AG20443 (cell line): ENCODE data around the gene SLFN5.
A peak's percentile ranks its signal among the peaks of the same experiment; 100 is the strongest.
"Not testable (repeated sequence)": the region's sequence is repeated elsewhere in the genome, so short reads cannot be mapped to it uniquely, and the experiment has no call there.

ENCODE experiments used
- DNase-seq: peaks from one replicate; pipeline ENCODE4 v3.0.0; 2012; ENCODE audit warnings: low spot score, mixed read lengths

The SLFN5 gene

DNA sequence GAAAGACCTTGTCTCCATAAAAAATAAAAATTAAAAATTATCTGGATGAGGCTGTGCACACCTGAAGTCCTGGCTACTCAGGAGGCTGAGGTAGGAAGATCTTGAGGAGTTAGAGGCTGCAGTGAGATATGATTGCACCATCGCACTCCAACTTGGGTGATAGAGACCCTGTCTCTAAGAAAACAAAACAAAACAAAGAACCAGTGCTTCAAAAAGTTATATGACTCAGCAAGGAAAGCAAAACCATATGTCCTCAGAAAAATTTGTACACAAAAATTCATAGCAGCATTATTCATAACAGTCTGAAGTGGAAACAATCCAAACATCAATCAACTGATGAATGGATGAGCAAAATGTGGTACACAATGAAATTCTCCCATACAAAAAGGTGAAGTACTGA lies 48.9 kb downstream of the SLFN5 start:
- DNase-seq: peak; percentile 40

DNA sequence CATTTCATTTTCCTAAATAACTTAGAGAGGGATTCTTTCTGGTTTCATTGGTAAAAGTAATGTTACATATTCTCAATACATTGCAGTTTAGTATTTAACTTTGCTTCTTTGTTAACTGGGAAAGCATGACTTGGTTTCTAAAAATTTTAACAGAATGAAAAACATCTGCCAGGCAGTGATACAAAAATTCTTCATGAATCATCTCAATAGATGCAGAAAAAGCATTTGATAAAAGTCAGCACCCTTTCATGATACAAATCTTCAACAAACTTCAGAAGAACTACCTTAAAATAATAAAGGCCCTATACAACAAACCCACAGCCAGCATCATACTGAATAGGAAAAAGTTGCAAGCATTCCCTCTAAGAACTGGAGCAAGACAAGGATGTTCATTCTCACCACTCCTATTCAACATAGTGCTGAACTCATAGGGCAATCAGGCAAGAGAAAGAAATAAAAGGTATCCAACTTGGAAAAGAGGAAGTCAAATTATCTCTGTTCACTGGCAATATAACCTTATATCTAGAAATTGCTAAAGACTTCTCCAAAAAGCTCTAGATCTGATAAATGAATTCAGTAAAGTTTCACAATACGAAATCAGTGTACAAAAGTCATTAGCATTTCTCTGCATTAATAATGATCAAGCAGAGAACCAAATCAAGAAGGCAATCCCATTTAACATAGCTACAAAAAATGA lies 50.4 kb downstream of the SLFN5 start:
- no peak for DNase-seq

DNA sequence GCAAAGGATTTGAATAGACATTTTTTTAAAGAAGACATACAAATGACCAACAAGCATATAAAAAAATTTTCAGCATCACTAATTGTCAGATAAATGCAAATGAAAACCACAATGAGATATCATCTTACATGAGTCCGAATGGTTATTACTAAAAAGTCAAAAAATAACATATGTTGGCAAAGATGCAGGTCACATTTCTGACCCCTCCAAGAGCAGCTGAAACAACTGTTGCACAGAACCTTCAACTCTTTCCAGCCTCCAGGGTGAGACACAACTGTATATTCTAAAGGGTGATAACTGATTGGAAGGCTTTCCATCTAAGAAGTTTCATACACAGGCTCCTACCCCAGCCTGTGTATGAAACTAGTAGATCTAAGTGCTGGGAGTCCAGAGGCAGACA lies 51.9 kb downstream of the SLFN5 start:
- no peak for DNase-seq

DNA sequence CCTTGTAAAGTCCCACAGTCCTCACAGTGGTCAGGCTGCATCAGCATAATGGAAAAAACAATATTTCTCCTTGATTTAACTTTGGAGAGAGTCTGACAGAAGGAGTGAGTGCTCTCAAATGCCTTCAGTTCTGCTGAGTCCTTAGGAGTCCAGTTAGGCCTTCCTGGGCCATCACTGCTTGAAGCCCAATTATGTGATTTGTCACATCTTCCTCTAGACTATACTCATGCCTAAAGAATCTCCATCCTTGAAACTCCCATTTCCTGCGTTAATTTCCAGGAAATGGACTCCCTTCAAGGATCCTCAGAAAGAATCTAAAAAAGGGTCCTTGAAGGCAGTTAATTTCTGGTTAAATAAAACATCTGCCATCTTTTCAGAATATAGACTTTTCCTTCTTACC lies 52.8 kb downstream of the SLFN5 start:
- no peak for DNase-seq

DNA sequence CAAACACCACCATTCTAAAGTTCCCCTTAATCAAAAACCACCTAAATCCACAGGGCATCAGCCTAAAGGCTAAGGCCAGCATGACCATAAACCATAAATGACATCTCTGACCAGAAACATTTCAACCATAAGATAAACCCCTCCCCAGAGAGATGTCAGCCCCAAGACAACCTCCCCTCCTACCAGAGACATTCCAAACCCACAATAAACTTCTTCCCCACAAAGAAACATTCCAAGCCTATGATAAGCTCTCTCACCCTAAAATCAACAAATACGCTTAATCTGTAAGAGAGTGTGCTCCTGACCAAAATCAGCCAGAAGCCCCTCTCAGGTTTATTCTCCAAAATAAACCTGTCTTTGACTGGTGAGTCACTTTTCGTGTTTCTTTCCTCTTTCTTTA lies 54.8 kb downstream of the SLFN5 start:
- no peak for DNase-seq

DNA sequence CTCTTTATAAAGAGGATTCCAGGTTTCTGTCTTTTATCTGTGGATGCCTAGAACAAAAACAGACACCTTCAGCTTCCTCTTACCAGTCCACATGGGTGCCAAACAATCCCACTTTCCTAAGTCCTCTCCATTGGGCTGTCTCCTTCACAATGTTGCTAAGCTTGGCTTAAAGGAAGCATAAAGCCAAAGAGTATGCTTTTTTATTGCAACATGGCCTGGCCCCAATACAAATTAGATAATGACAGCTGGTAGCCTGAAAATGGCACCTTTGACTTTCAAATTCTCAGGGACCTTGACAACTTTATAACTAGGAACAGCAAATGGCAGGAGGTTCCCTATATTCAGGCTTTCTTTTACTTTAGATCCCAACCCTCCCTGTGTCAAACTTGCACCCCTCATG lies 55.8 kb downstream of the SLFN5 start:
- no peak for DNase-seq

DNA sequence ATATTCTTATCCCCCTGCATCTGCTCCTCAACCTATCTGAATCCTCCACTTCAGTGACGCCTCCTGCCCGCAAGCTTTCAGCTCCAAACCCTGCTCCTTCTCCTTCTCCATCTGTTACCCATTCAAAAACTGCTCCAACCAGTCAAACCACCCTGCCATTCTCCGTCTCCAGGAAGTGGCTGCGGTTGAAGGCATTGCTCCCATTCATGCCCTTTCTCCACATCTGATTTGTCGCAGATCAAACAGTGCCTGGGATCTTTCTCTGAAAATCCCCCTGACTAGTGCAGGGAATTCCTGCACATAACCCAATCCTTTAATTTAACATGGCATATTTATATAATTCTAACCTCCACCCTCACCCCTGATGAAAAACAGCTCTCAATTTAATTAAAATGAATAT lies 56.3 kb downstream of the SLFN5 start:
- DNase-seq: no peak

DNA sequence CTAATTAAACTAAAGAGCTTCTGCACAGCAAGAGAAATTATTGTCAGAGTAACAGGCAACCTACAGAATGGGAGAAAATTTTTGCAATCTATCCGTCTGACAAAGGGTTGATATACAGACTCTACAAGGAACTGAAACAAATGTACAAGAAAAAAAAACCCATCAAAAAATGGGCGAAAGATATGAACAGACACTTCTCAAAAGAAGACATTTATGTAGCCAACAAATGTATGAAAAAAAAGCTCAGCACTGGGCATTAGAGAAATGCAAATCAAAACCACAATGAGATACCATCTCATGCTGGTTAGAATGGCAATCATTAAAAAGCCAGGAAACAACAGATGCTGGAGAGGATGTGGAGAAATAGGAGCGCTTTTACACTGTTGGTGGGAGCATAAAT lies 66.5 kb downstream of the SLFN5 start:
- DNase-seq: not testable (repeated sequence)

DNA sequence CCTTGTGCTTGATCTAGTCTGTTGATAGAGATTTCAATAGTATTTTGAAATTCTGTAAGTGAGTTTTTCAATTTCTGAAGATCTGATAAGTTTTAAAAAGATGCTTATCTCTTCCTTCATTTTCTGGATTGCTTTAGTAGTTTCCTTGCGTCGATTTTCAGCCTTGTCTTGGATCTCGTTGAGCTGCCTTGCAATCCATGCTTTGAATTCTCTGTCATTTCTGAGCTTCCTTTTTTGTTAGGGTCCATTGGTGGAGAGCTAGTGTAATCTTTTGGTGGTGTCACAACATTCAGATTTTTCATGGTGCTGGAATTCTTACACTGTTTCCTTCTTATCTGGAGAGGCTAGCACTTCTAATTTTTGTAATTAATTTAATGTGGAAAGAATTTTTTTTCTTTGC lies 69.5 kb downstream of the SLFN5 start:
- no peak for DNase-seq

DNA sequence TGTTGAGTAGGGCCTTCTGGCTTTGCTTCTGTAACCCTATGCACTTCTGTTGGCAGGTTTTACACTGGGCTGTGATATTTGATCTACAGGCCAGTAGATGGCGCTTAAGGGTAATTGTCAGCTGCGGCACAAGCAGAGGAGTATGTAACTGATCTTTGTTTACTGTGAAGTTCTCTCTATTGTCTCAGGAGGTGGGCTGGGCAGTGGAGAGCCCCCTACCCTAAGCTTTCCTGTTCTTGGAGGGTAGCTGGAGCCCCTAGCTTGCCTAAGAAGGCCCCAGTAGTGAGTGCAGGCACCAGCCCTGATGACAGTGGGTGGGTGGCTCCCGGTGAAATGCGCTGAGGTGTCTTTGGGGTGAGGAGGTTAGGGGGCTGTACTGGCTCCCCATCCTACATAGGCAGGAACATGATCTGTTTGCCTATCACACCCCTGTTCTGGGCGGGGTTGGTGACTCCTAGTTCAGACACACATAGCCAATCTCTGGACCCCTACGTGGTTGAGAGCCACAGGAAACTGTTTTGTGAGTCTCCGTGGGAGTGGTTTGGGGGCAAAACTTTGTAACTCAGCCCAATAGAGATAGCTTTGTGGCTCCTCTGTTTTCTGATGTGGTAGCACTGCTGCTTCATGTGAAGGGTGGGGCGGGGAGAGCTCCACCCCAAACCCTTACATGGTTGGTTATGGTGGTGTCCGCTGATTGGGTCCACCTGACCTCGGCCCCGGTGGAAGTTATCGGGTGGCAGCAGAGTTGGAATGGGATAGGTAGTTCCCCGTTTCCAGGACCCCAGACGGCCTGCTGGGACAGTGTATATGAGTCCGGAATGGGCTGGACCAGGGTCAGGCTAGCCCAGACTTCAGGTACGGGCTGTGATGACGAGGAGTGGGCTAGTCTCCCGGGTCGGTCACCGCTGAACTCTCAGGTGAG lies 70.2 kb downstream of the SLFN5 start:
- peak; percentile 69 for DNase-seq

DNA sequence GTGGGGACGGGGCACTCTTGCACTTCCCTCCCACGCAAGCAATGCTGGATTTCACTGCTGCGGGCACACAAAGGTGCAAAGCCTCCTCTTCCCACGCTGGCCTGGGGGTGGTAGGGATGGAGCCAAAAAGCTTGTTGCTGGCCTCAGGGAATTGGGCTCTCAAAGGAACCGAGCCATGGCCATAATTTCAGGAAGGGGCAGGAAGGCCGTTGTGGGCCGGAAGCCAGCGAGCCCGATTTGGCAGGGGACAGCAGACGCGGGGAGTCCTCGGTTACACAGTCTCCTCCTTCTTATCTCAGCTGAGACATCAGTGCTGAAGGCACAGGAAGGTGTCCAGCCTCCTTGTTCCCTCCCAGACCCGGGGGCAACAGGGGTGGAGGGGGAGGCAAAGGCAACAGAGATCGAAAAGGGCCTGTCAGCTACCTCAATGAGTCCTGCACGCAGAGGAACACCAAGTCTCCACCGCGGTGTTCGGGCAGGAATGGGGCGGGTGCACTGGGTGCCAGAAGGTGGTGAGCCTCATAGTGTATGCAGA lies 71.1 kb downstream of the SLFN5 start:
- peak; percentile 9 for DNase-seq

DNA sequence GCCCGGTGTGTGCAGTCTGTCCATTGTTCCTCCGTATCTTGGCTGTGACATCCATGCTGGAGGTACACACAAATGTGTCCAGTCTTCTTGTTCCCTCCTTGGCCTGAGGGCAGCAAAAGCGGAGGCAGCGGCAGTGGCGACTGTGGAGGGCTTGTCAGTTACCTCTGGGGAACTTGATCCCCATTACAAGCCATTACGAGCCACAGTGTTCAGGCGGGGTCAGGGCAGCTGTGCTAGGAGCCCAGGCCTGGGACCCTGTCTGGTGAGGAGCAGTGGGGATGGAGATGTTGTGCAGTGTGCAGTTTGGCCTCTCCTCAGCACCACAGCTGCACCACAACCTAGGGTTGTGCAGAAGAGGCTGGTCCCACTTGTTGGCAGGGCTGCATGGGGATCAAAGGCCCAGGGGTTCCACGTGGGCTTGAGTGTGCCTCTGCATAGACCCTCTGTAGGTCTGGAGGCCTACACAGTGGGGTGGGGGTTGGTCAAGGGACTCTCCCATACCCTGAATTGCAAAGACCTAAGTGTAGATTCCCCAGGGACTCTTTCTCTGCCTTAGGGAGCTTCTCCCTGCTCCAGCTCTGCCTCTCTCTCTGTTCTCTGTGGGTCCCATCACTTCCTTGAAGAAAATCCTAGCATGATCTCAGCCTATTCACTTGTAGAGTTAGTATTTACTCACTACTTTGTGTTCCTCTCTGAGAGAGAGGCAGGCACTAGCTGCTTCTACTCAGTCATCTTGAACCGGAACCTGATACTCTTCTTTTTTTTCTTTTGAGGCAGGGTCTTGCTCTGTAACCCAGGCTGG lies 71.7 kb downstream of the SLFN5 start:
- DNase-seq: peak; percentile 18

DNA sequence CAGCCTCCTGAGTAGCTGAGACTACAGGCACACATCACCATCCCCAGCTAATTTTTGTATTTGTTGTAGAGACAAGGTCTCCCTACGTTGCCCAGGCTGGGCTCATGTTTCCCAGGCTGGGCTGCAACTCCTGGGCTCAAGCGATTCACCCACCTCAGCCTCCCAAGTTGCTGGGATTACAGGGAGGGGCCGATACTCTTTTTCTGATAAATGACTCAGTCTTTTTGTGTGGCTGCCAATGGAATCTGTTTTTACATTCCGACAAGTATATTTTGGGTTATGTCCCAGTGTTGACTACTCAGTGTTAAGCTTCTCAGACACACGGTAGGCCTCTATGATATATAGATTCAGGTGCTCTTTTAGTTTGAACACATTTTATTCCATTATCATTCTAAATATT lies 72.4 kb downstream of the SLFN5 start:
- DNase-seq: peak; percentile 79

DNA sequence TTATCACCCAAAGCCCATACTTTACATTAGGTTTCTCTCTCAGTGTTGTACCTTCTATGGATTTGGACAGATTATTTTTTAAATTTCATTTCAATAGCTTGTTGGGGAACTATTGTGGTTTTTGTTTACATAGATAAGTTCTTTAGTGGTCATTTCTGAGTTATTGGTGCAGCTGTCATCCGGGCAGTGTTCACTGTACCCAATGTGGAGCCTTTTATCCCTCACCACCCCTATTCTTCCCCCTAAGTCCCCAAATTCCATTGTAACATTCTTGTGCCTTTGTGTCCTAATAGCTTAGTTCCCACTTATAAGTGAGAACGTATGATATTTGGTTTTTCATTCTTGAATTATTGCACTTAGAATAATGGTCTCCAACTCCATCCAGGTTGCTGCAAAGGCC lies 73.1 kb downstream of the SLFN5 start:
- no peak for DNase-seq

DNA sequence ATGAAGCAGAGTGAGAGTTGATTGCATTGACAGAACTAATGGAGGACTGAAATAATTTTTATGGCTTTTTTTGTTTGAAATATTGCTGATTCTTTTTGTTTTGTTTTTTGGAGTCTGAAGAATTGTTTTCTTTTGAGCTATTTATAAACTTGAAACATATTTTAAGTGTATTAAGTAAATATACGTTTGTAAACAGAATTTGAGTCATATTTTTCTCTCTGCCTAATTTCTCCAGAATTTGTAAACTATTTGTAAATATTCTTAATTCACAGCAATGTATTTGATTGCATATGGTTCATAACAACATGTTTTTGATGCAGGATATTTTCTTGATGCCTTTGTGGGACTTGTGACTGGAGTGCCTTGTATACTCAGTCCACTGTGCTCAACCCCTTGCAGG lies 79.9 kb downstream of the SLFN5 start:
- no peak for DNase-seq
